K562 treated with DMSO at 1 percent for 24 hours (cell line): ENCODE measurements around the gene PARS2. TPM values are rescaled to one million over a fixed set of nuclear protein-coding genes. Genes with fewer than 3 reads are reported as not detected.

Experiments used
- total RNA-seq: library from RNA; unstranded; fragments of 300-600 nt; gene quantifications from 2 replicates; pipeline ENCODE4 v1.2.3, GENCODE V29; 2022; ENCODE audit warnings: low read depth; ENCODE audit not compliant: insufficient read depth

The PARS2 gene
- total RNA-seq: 9.4 and 10.4 TPM in 2 replicates

GRCh38 chr1:54764133-54764921 is at the start of gene PARS2:
TSS of gene PARS2 (minus strand) at chr1:54764523. CDS start at chr1:54759161, 5,362 bp downstream.

GRCh38 chr1:54800899-54801759 is 36.8 kb upstream of the PARS2 start, which contains the start of gene TTC22:
TSS of gene TTC22 (minus strand) at chr1:54801323. CDS start at chr1:54801163, 160 bp downstream.

DNA sequence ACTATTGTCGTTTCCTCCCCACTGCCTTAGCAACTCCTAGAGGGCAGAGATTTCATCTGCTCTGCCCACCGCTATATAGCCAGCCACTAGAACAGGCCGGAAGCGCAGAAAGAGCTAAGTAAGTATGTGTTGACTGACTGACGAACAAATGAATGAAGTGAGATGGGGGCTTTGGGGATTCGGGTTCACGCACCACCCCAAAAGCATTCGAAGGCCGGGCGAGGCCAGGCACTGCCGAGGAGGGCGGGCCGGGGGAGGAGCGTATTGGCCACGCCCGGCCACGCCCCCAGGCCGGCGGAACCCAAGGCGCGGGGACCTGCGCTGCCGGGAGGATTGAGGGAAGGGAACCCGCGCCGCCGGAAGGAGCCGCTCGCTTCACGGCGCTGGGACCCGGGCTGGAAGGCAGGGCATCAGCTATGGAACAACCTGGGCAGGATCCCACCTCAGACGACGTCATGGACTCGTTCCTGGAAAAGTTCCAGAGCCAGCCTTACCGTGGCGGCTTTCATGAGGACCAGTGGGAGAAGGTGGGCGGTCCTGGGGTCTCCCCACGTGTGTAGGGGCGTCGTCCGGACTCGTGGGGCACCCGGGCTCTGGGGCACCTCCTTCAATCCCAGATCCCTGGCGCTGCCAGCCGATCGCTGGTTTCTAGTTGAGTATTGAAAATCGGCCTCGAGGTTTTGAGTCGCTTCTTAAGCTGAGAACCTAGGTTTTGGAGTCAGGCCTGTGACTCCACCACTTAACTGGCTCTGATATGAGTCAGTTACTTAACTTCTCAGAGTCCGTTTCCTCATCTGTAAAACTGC is 48.6 kb downstream of the PARS2 start, which contains the start of gene TTC4:
TSS of gene TTC4 (plus strand) at position 369 of the 806 bp plus-strand sequence. CDS start at position 417, 48 bp downstream.

Other genes starting within 250 kb of the PARS2 start
- 1.2 and 2.2 TPM in 2 replicates for gene ACOT11, start 216.3 kb downstream of the PARS2 start, total RNA-seq
- gene FAM151A, start 141.0 kb downstream of the PARS2 start, total RNA-seq: not detected in 2 replicates
- not detected in 2 replicates for gene MROH7, start 122.7 kb downstream of the PARS2 start, total RNA-seq
- gene TTC4, start 48.7 kb downstream of the PARS2 start, total RNA-seq: 15.7 and 16.6 TPM in 2 replicates
- gene TTC22, start 36.8 kb upstream of the PARS2 start, total RNA-seq: 0.23 and 0.29 TPM in 2 replicates
- 121 and 122 TPM in 2 replicates for gene DHCR24, start 122.7 kb upstream of the PARS2 start, total RNA-seq
- not detected in 2 replicates for gene TMEM61, start 216.1 kb upstream of the PARS2 start, total RNA-seq
- not detected in 2 replicates for gene BSND, start 234.4 kb upstream of the PARS2 start, total RNA-seq